ENCODE results near the gene AKR1E2. TPM values are rescaled to one million over a fixed set of nuclear protein-coding genes. Genes with fewer than 3 reads are reported as not detected.

The AKR1E2 gene
- total RNA-seq, 1 experiment from 2014 or later = 4.7 TPM

GRCh38 chr10:4848356-4849041 lies 22.5 kb downstream of the AKR1E2 start:
- no TSS peak for BruUV-seq (replicated peaks)
- ChIA-PET CTCF (interaction anchor here (0.7 to 0.9 kb wide), 2 partner anchors 9 to 240 kb away, joined by 3 read pairs; no protein-coding TSS in a partner anchor), POLR2A (interaction anchor here (0.7 kb wide), 1 partner anchor 641 kb away, joined by 9 read pairs; no protein-coding TSS in a partner anchor)
- ATAC-seq (no peak), DNase-seq (ENCODE audit: low read depth, low spot score) (no peak)
- in situ Hi-C loops (cut with HindIII; ENCODE audit: low pct_unique_long_range_greater_than_20kb, low sequenced_read_pairs) = no loop called here
- no peaks in the 10 kb centered on the region for H3K9me3 ChIP-seq (ENCODE audit: control insufficient read depth, insufficient read depth, low read depth, low read length)
- H3K4me1 ChIP-seq (ENCODE audit: control insufficient read depth, insufficient read depth, low read length) = no peaks in the 10 kb centered on the region; the same call in 1 of the 2 replicates
- no peak for TF ChIP-seq POLR2AphosphoS5 (IDR thresholded peaks at IDR 0.05; ENCODE audit: low read depth, low read length)
- no peak for TF ChIP-seq REST (IDR thresholded peaks at IDR 0.05; ENCODE audit: insufficient read depth in 1 of 2, low read depth in 2 of 2, low read length in 1 of 2)
- no peak for TF ChIP-seq CTCF (IDR thresholded peaks at IDR 0.05)
- TF ChIP-seq TCF7L2 (IDR thresholded peaks at IDR 0.05; ENCODE audit: low read depth, low read length) = no peak
- no peak for TF ChIP-seq SIN3A (IDR thresholded peaks at IDR 0.05; ENCODE audit: borderline replicate concordance, insufficient read depth, low read depth, low read length)
- intact Hi-C loops (cut with micrococcal nuclease; ENCODE audit: unreplicated experiment) = loop anchor here (10.0 kb wide), 1 partner anchor 436 kb away; no protein-coding TSS in a partner anchor
- no peak overlapping the region for H3K27ac ChIP-seq (ENCODE audit: low read length)
- no peaks in the 10 kb centered on the region for H3K27me3 ChIP-seq (ENCODE audit: control insufficient read depth, insufficient read depth, low read length)
- H3K36me3 ChIP-seq (ENCODE audit: control insufficient read depth, insufficient read depth, low read length) = no peaks in the 10 kb centered on the region
- H3K4me3 ChIP-seq (ENCODE audit: low read depth in 2 of 2, low read length in 2 of 2) = no peak overlapping the region

GRCh38 chr10:4849042-4849402 lies 23.0 kb downstream of the AKR1E2 start:
- ChIA-PET CTCF (interaction anchor here (0.9 to 1.3 kb wide), 2 partner anchors 9 to 240 kb away, joined by 3 read pairs; no protein-coding TSS in a partner anchor), POLR2A (no interaction called here)
- BruUV-seq (replicated peaks) = no TSS peak
- Histone ChIP-seq H3K4me1 (ENCODE audit: control insufficient read depth, insufficient read depth, low read length) (no peaks in the 10 kb centered on the region; the same call in 1 of the 2 replicates), H3K4me3 (ENCODE audit: low read depth in 2 of 2, low read length in 2 of 2) (no peak overlapping the region), H3K9me3 (ENCODE audit: control insufficient read depth, insufficient read depth, low read depth, low read length) (no peaks in the 10 kb centered on the region), H3K27me3 (ENCODE audit: control insufficient read depth, insufficient read depth, low read length) (no peaks in the 10 kb centered on the region), H3K36me3 (ENCODE audit: control insufficient read depth, insufficient read depth, low read length) (no peaks in the 10 kb centered on the region), H3K27ac (ENCODE audit: low read length) (no peak overlapping the region)
- intact Hi-C loops (cut with micrococcal nuclease; ENCODE audit: unreplicated experiment) (loop anchor here (10.0 kb wide), 1 partner anchor 436 kb away; no protein-coding TSS in a partner anchor), in situ Hi-C loops (cut with HindIII; ENCODE audit: low pct_unique_long_range_greater_than_20kb, low sequenced_read_pairs) (no loop called here)
- TF ChIP-seq SIN3A (IDR thresholded peaks at IDR 0.05; ENCODE audit: borderline replicate concordance, insufficient read depth, low read depth, low read length) = no peak
- no peak for ATAC-seq
- DNase-seq (ENCODE audit: low read depth, low spot score) = no peak
